ENCODE data around the gene TMEM167A. TPM values are rescaled to one million over a fixed set of nuclear protein-coding genes. Genes with fewer than 3 reads are reported as not detected.

The TMEM167A gene
- total and polyA plus RNA-seq, 2 of the 8 experiments (the other 6 are each of a cell fraction or from before 2014, with no cell fraction given), result 50.6 to 178 TPM

GRCh38 chr5:83058726-83059125 is 18.5 kb downstream of the TMEM167A start:
- Histone ChIP-seq H3K4me3 (ENCODE audit: extremely low read depth in 1 of 4, insufficient read depth in 2 of 4, low read depth in 3 of 4, low read length in 4 of 4) (no peak overlapping the region), H3K4ac (replicated peaks; ENCODE audit: insufficient read length, low read depth, low read length) (no peak overlapping the region), H3K56ac (replicated peaks; ENCODE audit: insufficient read length, low read depth, low read length) (no peak overlapping the region), H2BK5ac (ENCODE audit: low read depth, low read length) (no peak overlapping the region), H3K27me3 (replicated peaks in 1 of 4; ENCODE audit: control insufficient read depth in 3 of 4, extremely low read depth in 1 of 4, insufficient read depth in 3 of 4, low read length in 3 of 4) (no peaks in the 10 kb centered on the region), H2AFZ (ENCODE audit: low read length) (no peak overlapping the region), H4K5ac (ENCODE audit: insufficient read length, low read depth, low read length) (no peak overlapping the region), H3K79me1 (ENCODE audit: low read depth, low read length) (no peaks in the 10 kb centered on the region), H2AK5ac (ENCODE audit: low read depth, low read length) (no peak overlapping the region), H3K23ac (ENCODE audit: insufficient read length) (no peak overlapping the region), H3K79me2 (ENCODE audit: control insufficient read depth in 1 of 2, insufficient read depth in 2 of 2, low read length in 2 of 2) (peaks cover 0 to 25% of the 10 kb centered on the region in 2 experiments; a peak in 3 of 4 replicates), H2BK15ac (ENCODE audit: low read length) (no peak overlapping the region), H4K20me1 (replicated peaks in 1 of 2; ENCODE audit: control insufficient read depth in 1 of 2, insufficient read depth in 2 of 2, low read length in 2 of 2) (no peaks in the 10 kb centered on the region), H3K9ac (replicated peaks in 1 of 4; ENCODE audit: extremely low read depth in 1 of 4, low read depth in 3 of 4, low read length in 3 of 4) (no peak overlapping the region), H3K18ac (ENCODE audit: extremely low read depth, low read length) (no peak overlapping the region), H3K27ac (ENCODE audit: low read depth, low read length) (no peak overlapping the region), H2BK120ac (replicated peaks; ENCODE audit: low read depth, low read length) (no peak overlapping the region), H2BK12ac (ENCODE audit: low read depth, low read length) (no peak overlapping the region), H3K4me1 (replicated peaks in 1 of 4; ENCODE audit: control insufficient read depth in 3 of 4, insufficient read depth in 4 of 4, low read length in 3 of 4) (no peaks in the 10 kb centered on the region), H3K9me3 (ENCODE audit: insufficient read depth in 2 of 2, low read depth in 1 of 2, low read length in 1 of 2) (no peaks in the 10 kb centered on the region), H3K36me3 (ENCODE audit: control insufficient read depth in 2 of 4, insufficient read depth in 4 of 4, low read length in 3 of 4) (peaks cover 0 to 31% (median 7%) of the 10 kb centered on the region in 4 experiments; a peak in 3 of 8 replicates), H3K4me2 (ENCODE audit: insufficient read depth in 1 of 2, low read depth in 2 of 2, low read length in 2 of 2) (no peak overlapping the region), H2BK20ac (ENCODE audit: low read length) (no peak overlapping the region), H4K8ac (ENCODE audit: extremely low read depth, insufficient read depth, low read length) (no peak overlapping the region), H4K91ac (replicated peaks; ENCODE audit: insufficient read length, low read length) (no peak overlapping the region), H3K14ac (ENCODE audit: insufficient read length) (no peak overlapping the region), H3K23me2 (ENCODE audit: low read depth, low read length) (no peaks in the 10 kb centered on the region)
- TF ChIP-seq BCL11A (IDR thresholded peaks at IDR 0.05; ENCODE audit: low read depth in 2 of 2, low read length in 2 of 2), result no peak
- TF ChIP-seq SP1 (IDR thresholded peaks at IDR 0.05; ENCODE audit: low read depth, low read length), result no peak
- no peak for TF ChIP-seq KDM5A (IDR thresholded peaks at IDR 0.05; ENCODE audit: low read length)
- no peak for TF ChIP-seq TEAD4 (IDR thresholded peaks at IDR 0.05; ENCODE audit: low read depth, low read length)
- TF ChIP-seq CTBP2 (IDR thresholded peaks at IDR 0.05; ENCODE audit: borderline replicate concordance, insufficient read depth, insufficient read length, low read length), result no peak
- TF ChIP-seq RNF2 (IDR thresholded peaks at IDR 0.05; ENCODE audit: borderline replicate concordance, low read depth, low read length, missing control alignments, poor library complexity, severe bottlenecking), result no peak
- no peak for TF ChIP-seq GTF2F1 (IDR thresholded peaks at IDR 0.05; ENCODE audit: borderline replicate concordance, low read depth, low read length)
- TF ChIP-seq ATF3 (IDR thresholded peaks at IDR 0.05; ENCODE audit: insufficient read depth, low read depth, low read length), result no peak
- TF ChIP-seq POLR2A (IDR thresholded peaks at IDR 0.05; ENCODE audit: control extremely low read depth in 1 of 2, low read depth in 2 of 2, low read length in 2 of 2), result no peak
- POLR2A ChIA-PET (ENCODE audit: partially characterized antibody), result interaction anchor here (2.1 to 2.8 kb wide), 2 partner anchors 8 to 18 kb away, joined by 10 read pairs; partner anchors contain the start of genes TMEM167A and XRCC4
- FAIRE-seq (no peak), DNase-seq (ENCODE audit: low read depth in 1 of 2, low spot score in 2 of 2) (no peak)
- CTCF ChIA-PET (ENCODE audit: partially characterized antibody), result interaction anchor here (1.0 kb wide), 1 partner anchor 747 kb away, joined by 3 read pairs; no protein-coding TSS in a partner anchor

All from H1 (cell line).